Peyer's patch (tissue), 4 donors: ENCODE data around the gene ROR1. TPM values are rescaled to one million over a fixed set of nuclear protein-coding genes. Genes with fewer than 3 reads are reported as not detected.

Source experiments
- DNase-seq, 3 donors: peaks; one replicate each; pipeline ENCODE4 v3.0.0-alpha.2; 2017 to 2019
- H3K27ac ChIP-seq, 4 donors: fragments of 200-600 bp; sonication (generic); one replicate each; pipeline ENCODE4 v1.5.1; 2016 to 2019
- H3K27me3 ChIP-seq, 2 donors: fragments of 200-600 bp; sonication (generic); one replicate each; pipeline ENCODE4 v1.5.1; 2019
- H3K36me3 ChIP-seq, 3 donors: fragments of 200-600 bp; sonication (generic); one replicate each; pipeline ENCODE4 v1.5.1; 2016 to 2019
- H3K4me1 ChIP-seq, 4 donors: fragments of 200-600 bp; sonication (generic); one replicate each; pipeline ENCODE4 v1.5.1; 2016 to 2019
- H3K4me3 ChIP-seq, 4 donors: fragments of 200-600 bp; sonication (generic); 1 replicate in 3 of 4; 2 replicates in 1 of 4; pipeline ENCODE4 v1.5.1; 2016 to 2019; ENCODE audit warnings: mild to moderate bottlenecking in 1 of 4
- H3K9me3 ChIP-seq, 4 donors: fragments of 200-600 bp; sonication (generic); one replicate each; pipeline ENCODE4 v1.5.1; 2016 to 2019; ENCODE audit warnings: mild to moderate bottlenecking in 1 of 4
- CTCF ChIP-seq, 6 experiments: fragments of 450-650 bp in 4 of 6; fragments of 200-600 bp in 2 of 6; sonication (generic) in 1 of 6; IDR thresholded peaks; one replicate each; pipeline ENCODE4 v1.5.1; 2017 to 2019; ENCODE audit warnings: antibody characterized with exemption in 6 of 6, mild to moderate bottlenecking in 3 of 6, moderate library complexity in 1 of 6
- POLR2A ChIP-seq, 2 donors: fragments of 450-650 bp; IDR thresholded peaks; one replicate each; pipeline ENCODE4 v1.5.1; 2017; ENCODE audit warnings: antibody characterized with exemption in 2 of 2, mild to moderate bottlenecking in 2 of 2, moderate library complexity in 2 of 2
- total RNA-seq, 4 donors: library from RNA; depleted of rRNA; stranded (reverse); fragments of >200 nt; gene quantifications; one replicate each; pipeline ENCODE4 v1.1.0, GENCODE V29; 2016

The ROR1 gene
- total RNA-seq, 4 donors from 2014 or later = 1.2 to 7.4 (median 4.7) TPM

- Histone ChIP-seq H3K27ac (no peak overlapping the region), H3K36me3 (no peaks in the 10 kb centered on the region), H3K4me1 (no peaks in the 10 kb centered on the region), H3K9me3 (no peaks in the 10 kb centered on the region), H3K4me3 (no peak overlapping the region), H3K27me3 (no peaks in the 10 kb centered on the region)
- no peak for DNase-seq
- no peak for TF ChIP-seq POLR2A (IDR thresholded peaks at IDR 0.05)
- no peak for TF ChIP-seq CTCF (IDR thresholded peaks at IDR 0.05)
Measured at GRCh38 chr1:63748641-63749040, 25.2 kb upstream of the ROR1 start.

GRCh38 chr1:63750721-63751120, 23.1 kb upstream of the ROR1 start:
- Histone ChIP-seq H3K27me3 (no peaks in the 10 kb centered on the region), H3K4me1 (no peaks in the 10 kb centered on the region), H3K9me3 (no peaks in the 10 kb centered on the region), H3K27ac (no peak overlapping the region), H3K36me3 (no peaks in the 10 kb centered on the region), H3K4me3 (no peak overlapping the region)
- no peak for DNase-seq
- TF ChIP-seq CTCF (IDR thresholded peaks at IDR 0.05) (no peak), POLR2A (IDR thresholded peaks at IDR 0.05) (no peak)

- no peak for TF ChIP-seq POLR2A (IDR thresholded peaks at IDR 0.05)
- TF ChIP-seq CTCF (IDR thresholded peaks at IDR 0.05) = no peak
- no peak for DNase-seq
- Histone ChIP-seq H3K9me3 (no peaks in the 10 kb centered on the region), H3K36me3 (no peaks in the 10 kb centered on the region), H3K27ac (no peak overlapping the region), H3K4me3 (no peak overlapping the region), H3K27me3 (no peaks in the 10 kb centered on the region), H3K4me1 (no peaks in the 10 kb centered on the region)
Measured at GRCh38 chr1:63752176-63752575, 21.6 kb upstream of the ROR1 start.

- no peak overlapping the region for H3K27ac ChIP-seq
- H3K36me3 ChIP-seq = no peaks in the 10 kb centered on the region
- no peak overlapping the region for H3K4me3 ChIP-seq
- H3K27me3 ChIP-seq = no peaks in the 10 kb centered on the region
- no peaks in the 10 kb centered on the region for H3K9me3 ChIP-seq
- TF ChIP-seq POLR2A (IDR thresholded peaks at IDR 0.05) (no peak), CTCF (IDR thresholded peaks at IDR 0.05) (no peak)
- H3K4me1 ChIP-seq = no peaks in the 10 kb centered on the region
- no peak for DNase-seq
Measured at GRCh38 chr1:63753591-63753990, 20.2 kb upstream of the ROR1 start.

GRCh38 chr1:63756839-63757238, 17.0 kb upstream of the ROR1 start:
- Histone ChIP-seq H3K4me1 (no peaks in the 10 kb centered on the region), H3K9me3 (no peaks in the 10 kb centered on the region), H3K27me3 (no peaks in the 10 kb centered on the region), H3K27ac (no peak overlapping the region), H3K36me3 (no peaks in the 10 kb centered on the region), H3K4me3 (no peak overlapping the region)
- TF ChIP-seq POLR2A (IDR thresholded peaks at IDR 0.05) = no peak
- TF ChIP-seq CTCF (IDR thresholded peaks at IDR 0.05) = no peak
- DNase-seq = no peak

GRCh38 chr1:63757334-63757733, 16.5 kb upstream of the ROR1 start:
- DNase-seq = no peak
- no peaks in the 10 kb centered on the region for H3K27me3 ChIP-seq
- H3K27ac ChIP-seq = no peak overlapping the region
- no peak overlapping the region for H3K4me3 ChIP-seq
- no peaks in the 10 kb centered on the region for H3K9me3 ChIP-seq
- no peaks in the 10 kb centered on the region for H3K36me3 ChIP-seq
- no peaks in the 10 kb centered on the region for H3K4me1 ChIP-seq
- TF ChIP-seq CTCF (IDR thresholded peaks at IDR 0.05) (no peak), POLR2A (IDR thresholded peaks at IDR 0.05) (no peak)
